ENCODE data around the gene CTRB2.

Gene CTRB2

GRCh38 chr16:75204410-75204758, 2.6 kb downstream of the CTRB2 start:
- no peak for TF ChIP-seq CTCF (IDR thresholded peaks at IDR 0.05; ENCODE audit: borderline replicate concordance, control extremely low read depth, extremely low read depth, insufficient read depth, missing control alignments)
- DNase-seq (ENCODE audit: low spot score) = no peak
- in situ Hi-C loops (cut with MboI; ENCODE audit: low sequenced_read_pairs, unreplicated experiment) = loop anchor here (25.0 kb wide), 1 partner anchor 558 kb away; no protein-coding TSS in a partner anchor

GRCh38 chr16:75203667-75204409, 3.1 kb downstream of the CTRB2 start:
- no peak for TF ChIP-seq CTCF (IDR thresholded peaks at IDR 0.05; ENCODE audit: borderline replicate concordance, control extremely low read depth, extremely low read depth, insufficient read depth, missing control alignments)
- DNase-seq (ENCODE audit: low spot score) = no peak
- in situ Hi-C loops (cut with MboI; ENCODE audit: low sequenced_read_pairs, unreplicated experiment) = loop anchor here (25.0 kb wide), 1 partner anchor 558 kb away; no protein-coding TSS in a partner anchor

- no peak for DNase-seq (ENCODE audit: low spot score)
- TF ChIP-seq CTCF (IDR thresholded peaks at IDR 0.05; ENCODE audit: borderline replicate concordance, control extremely low read depth, extremely low read depth, insufficient read depth, missing control alignments) = no peak
- in situ Hi-C loops (cut with MboI; ENCODE audit: low sequenced_read_pairs, unreplicated experiment) = loop anchor here (25.0 kb wide), 1 partner anchor 559 kb away; no protein-coding TSS in a partner anchor
Measured at GRCh38 chr16:75203096-75203495, 3.9 kb downstream of the CTRB2 start.

- DNase-seq (ENCODE audit: low spot score) = no peak
- in situ Hi-C loops (cut with MboI; ENCODE audit: low sequenced_read_pairs, unreplicated experiment) = loop anchor here (25.0 kb wide), 1 partner anchor 560 kb away; no protein-coding TSS in a partner anchor
- TF ChIP-seq CTCF (IDR thresholded peaks at IDR 0.05; ENCODE audit: borderline replicate concordance, control extremely low read depth, extremely low read depth, insufficient read depth, missing control alignments) = no peak
Measured at GRCh38 chr16:75202069-75202590, 4.8 kb downstream of the CTRB2 start.

GRCh38 chr16:75198135-75198600, 8.8 kb downstream of the CTRB2 start:
- in situ Hi-C loops (cut with MboI; ENCODE audit: low sequenced_read_pairs, unreplicated experiment) = no loop called here
- TF ChIP-seq CTCF (IDR thresholded peaks at IDR 0.05; ENCODE audit: borderline replicate concordance, control extremely low read depth, extremely low read depth, insufficient read depth, missing control alignments) = no peak
- no peak for DNase-seq (ENCODE audit: low spot score)

- no peak for DNase-seq (ENCODE audit: low spot score)
- no peak for TF ChIP-seq CTCF (IDR thresholded peaks at IDR 0.05; ENCODE audit: borderline replicate concordance, control extremely low read depth, extremely low read depth, insufficient read depth, missing control alignments)
- in situ Hi-C loops (cut with MboI; ENCODE audit: low sequenced_read_pairs, unreplicated experiment) = no loop called here
Measured at GRCh38 chr16:75197522-75198134, 9.3 kb downstream of the CTRB2 start.

All from GM13976 (cell line).